ENCODE measurements around the gene RINL. TPM values are rescaled to one million over a fixed set of nuclear protein-coding genes. Genes with fewer than 3 reads are reported as not detected.

Gene RINL
- total and polyA plus RNA-seq, 2 of the 4 experiments (the other 2 are of a cell fraction) = 0.72 to 1.9 TPM

DNA sequence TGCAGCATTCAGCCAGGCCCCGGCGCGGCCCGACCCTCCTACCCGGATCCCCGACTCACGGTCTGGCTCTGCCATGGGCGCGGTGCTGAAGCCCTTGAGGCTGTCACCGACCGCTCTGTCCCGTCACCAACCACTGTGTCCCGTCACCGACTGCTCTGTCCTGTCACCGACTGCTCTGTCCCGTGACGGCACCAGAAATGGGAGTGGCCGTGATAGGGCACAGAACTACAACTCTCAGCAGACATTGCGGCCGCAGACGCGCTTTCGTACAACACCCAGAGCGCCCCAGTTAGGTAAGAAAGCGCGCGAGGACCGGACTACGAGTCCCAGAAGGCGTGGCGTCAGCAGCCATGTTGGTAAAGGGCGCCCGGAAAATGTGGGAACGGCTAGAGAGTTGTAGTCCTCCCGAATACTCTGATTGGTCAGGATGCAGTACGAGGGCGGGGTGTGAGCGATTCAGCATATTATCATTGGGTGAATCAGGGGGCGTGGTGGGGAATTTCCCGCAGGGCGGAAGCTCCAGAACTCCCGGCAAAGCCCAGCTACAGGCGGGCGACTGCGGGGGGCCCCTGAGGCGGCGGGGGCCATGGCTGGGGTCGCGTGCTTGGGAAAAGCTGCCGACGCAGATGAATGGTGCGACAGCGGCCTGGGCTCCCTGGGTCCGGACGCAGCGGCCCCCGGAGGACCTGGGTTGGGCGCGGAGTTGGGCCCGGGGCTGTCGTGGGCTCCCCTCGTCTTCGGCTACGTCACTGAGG is 21.5 kb upstream of the RINL start, which contains the start of the genes NFKBIB and SIRT2 (continued):
- TF ChIP-seq CEBPB (IDR thresholded peaks at IDR 0.05; ENCODE audit: low read depth, low read length) = peak; percentile 77
- peak; percentile 83 for TF ChIP-seq BHLHE40 (IDR thresholded peaks at IDR 0.05; ENCODE audit: low read depth, low read length)
- TF ChIP-seq RFX5 (IDR thresholded peaks at IDR 0.05; ENCODE audit: low read depth, low read length) = no peak
- TF ChIP-seq CHD1 (IDR thresholded peaks at IDR 0.05; ENCODE audit: low read depth, low read length) = no peak
